Heart left ventricle (tissue), 16 donors: ENCODE results near the gene NPHP4. TPM values are rescaled to one million over a fixed set of nuclear protein-coding genes. Genes with fewer than 3 reads are reported as not detected.

Source experiments
- ATAC-seq, 4 donors: fragments of 200-7000 bp; cut with Tn5 transposase; one replicate each; pipeline ENCODE4 v1.9.1; 2020 to 2022; ENCODE audit warnings: moderate library complexity in 4 of 4, mild to moderate bottlenecking in 3 of 4, moderate number of reproducible peaks in 1 of 4
- DNase-seq, 5 donors: peaks; one replicate each; pipeline ENCODE4 v3.0.0-alpha.2; 2020
- H3K27ac ChIP-seq, 12 donors: fragments of 200-600 bp; sonication (generic) in 4 of 12; one replicate each; pipeline versions ENCODE4 v1.5.0 to v1.8.0; 2016 to 2022; ENCODE audit warnings: mild to moderate bottlenecking in 2 of 12
- H3K27me3 ChIP-seq, 9 donors: fragments of 200-600 bp; sonication (generic) in 2 of 9; one replicate each; pipeline versions ENCODE4 v1.5.1 to v1.8.0; 2016 to 2022; ENCODE audit warnings: mild to moderate bottlenecking in 3 of 9
- H3K36me3 ChIP-seq, 9 donors: fragments of 200-600 bp; sonication (generic) in 2 of 9; one replicate each; pipeline versions ENCODE4 v1.5.0 to v1.8.0; 2018 to 2022; ENCODE audit warnings: mild to moderate bottlenecking in 2 of 9
- H3K4me1 ChIP-seq, 12 donors: fragments of 200-600 bp; sonication (generic) in 4 of 12; one replicate each; pipeline versions ENCODE4 v1.5.0 to v1.8.0; 2016 to 2022; ENCODE audit warnings: mild to moderate bottlenecking in 3 of 12
- H3K4me3 ChIP-seq, 12 donors: fragments of 200-600 bp; sonication (generic) in 4 of 12; one replicate each; pipeline versions ENCODE4 v1.5.0 to v1.8.0; 2017 to 2022; ENCODE audit warnings: mild to moderate bottlenecking in 9 of 12, moderate library complexity in 4 of 12
- H3K9me3 ChIP-seq, 12 donors: fragments of 200-600 bp; sonication (generic) in 4 of 12; one replicate each; pipeline versions ENCODE4 v1.5.0 to v1.8.0; 2016 to 2022; ENCODE audit warnings: mild to moderate bottlenecking in 1 of 12
- POLR2A ChIP-seq, 2 donors: fragments of 450-650 bp; IDR thresholded peaks; one replicate each; pipeline ENCODE4 v1.6.1; 2017; ENCODE audit warnings: antibody characterized with exemption in 2 of 2, mild to moderate bottlenecking in 2 of 2, moderate library complexity in 2 of 2
- whole genome bisulfite sequencing, 4 donors: extraction: QIAGEN DNeasy Blood & Tissue Kit in 2 of 4; methylation state at CpG; one replicate each; pipeline versions ENCODE4 v1.1.5 to v1.1.7; 2013 to 2018; 5-methylcytosine and 5-hydroxymethylcytosine counted together
- intact Hi-C, 10 donors: fragments of 100-400 bp; cut with DNase I; formaldehyde crosslinking; loops; one replicate each; pipeline versions ENCODE4 v1.11.1 to v1.14.2; 2022
- polyA plus RNA-seq, 2 donors: library from polyadenylated mRNA; stranded (reverse); fragments of 200-250 nt; gene quantifications; one replicate each; pipeline ENCODE4 v1.2.3, GENCODE V29; 2013
- total RNA-seq, 9 donors: library from RNA; depleted of rRNA in 2 of 9; stranded (reverse); fragments of >200 nt in 2 of 9; fragmentation: NEBNext Ultra II Directional in 3 of 9; extraction: Animal tissue kit (Norgen Biotek cat#: 25700) in 3 of 9; gene quantifications; one replicate each; pipeline versions ENCODE4 v1.1.0 to v1.2.4, GENCODE V29; 2016 to 2023
- TF ChIP-seq, protein P1 (sequence below), 12 donors: fragments of 200-600 bp; sonication (generic) in 4 of 12; IDR thresholded peaks; one replicate each; pipeline versions ENCODE4 v1.5.0 to v1.8.0; 2018 to 2022; ENCODE audit warnings: antibody characterized with exemption in 12 of 12, mild to moderate bottlenecking in 5 of 12
- donor health status: ischemic (EF 13 %, LVEDD 7.1; RV severe dilation, severe dysfunction).
- donor health status: healthy with polysubstance abuse.
- donor health status: DM: no; HTN: yes; CAD: no.
- donor health status: DM: no; HTN: no; CAD: no.
- donor health status: ischemic (EF 25% LVEDD 6.9; RV normal size, moderate dysfunction).
- donor health status: ischemic (EF 25% LVEDD 5.7; RV mildly dilated, moderate dysfunction).
- donor health status: healthy.
- donor health status: DM: yes; HTN: yes; CAD: no.
- donor health status: ischemic (EF 35%, LVEDD 5.7; RV mildly dilated, moderate dysfunction).
- donor health status: nonischemic (EF 11% LVEDD 7.7; RV severe dilation, severe dysfunction).
- donor health status: DM: yes; HTN: yes; CAD: no.
- donor health status: PGD.
- donor health status: ischemic (EF 29% LVEDD 5.4; RV normal size, mild dysfunction).
- donor health status: nonischemic (EF 23%, LVEDD 6.1; RV moderate dilation, normal function).

The NPHP4 gene
- total and polyA plus RNA-seq, 11 donors: 2.1 to 6.3 (median 3.1) TPM

DNA sequence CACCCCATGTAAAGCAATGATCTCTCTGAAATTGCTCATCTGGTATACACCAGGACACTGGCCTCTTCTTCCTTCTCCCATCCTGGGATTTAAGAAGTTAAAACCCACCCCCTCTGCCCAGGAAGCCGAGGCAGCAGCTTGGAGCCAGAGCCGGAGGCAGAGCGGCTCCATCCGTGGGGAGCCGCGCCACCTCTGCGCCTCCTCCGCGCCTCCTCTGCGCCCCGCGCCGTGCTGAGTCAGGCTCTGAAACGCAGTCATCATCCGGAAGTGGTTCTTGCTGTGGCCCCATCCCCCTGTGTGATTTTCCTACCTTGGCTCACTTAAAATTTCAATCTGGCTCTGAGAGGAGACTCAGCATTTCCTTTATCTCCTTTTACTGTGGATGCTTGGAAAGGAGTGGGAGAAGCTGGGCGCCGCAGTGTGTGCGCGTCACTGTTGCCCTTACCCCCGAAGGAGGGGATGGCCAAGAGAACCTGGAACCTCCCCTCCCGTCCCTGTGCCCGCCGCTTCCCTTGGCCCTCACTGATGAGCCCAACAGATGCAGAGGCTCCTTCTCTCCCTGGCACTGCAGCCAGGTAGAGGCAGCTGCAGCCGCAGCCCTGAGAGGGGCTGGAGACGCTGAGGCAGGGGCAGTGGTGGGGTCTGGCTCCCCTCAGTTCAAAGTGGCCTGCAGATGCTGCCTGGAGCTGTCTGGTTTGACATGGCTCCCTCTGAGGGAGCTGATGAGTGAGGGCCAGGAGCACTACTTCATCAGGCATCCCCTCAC is 15.3 kb upstream of the NPHP4 start:
- Histone ChIP-seq H3K27ac (peak overlapping the region in 10 of 12 donors; percentile 35 to 77 (median 66)), H3K4me1 (peaks cover 0 to 21% (median 7%) of the 10 kb centered on the region in 12 donors), H3K27me3 (no peaks in the 10 kb centered on the region), H3K36me3 (no peaks in the 10 kb centered on the region), H3K9me3 (no peaks in the 10 kb centered on the region), H3K4me3 (no peak overlapping the region)
- 51 to 69% (median 57%) methylated on average over 21 to 25 of the region's 25 CpGs for WGBS, 4 donors
- TF ChIP-seq, protein P1, sequence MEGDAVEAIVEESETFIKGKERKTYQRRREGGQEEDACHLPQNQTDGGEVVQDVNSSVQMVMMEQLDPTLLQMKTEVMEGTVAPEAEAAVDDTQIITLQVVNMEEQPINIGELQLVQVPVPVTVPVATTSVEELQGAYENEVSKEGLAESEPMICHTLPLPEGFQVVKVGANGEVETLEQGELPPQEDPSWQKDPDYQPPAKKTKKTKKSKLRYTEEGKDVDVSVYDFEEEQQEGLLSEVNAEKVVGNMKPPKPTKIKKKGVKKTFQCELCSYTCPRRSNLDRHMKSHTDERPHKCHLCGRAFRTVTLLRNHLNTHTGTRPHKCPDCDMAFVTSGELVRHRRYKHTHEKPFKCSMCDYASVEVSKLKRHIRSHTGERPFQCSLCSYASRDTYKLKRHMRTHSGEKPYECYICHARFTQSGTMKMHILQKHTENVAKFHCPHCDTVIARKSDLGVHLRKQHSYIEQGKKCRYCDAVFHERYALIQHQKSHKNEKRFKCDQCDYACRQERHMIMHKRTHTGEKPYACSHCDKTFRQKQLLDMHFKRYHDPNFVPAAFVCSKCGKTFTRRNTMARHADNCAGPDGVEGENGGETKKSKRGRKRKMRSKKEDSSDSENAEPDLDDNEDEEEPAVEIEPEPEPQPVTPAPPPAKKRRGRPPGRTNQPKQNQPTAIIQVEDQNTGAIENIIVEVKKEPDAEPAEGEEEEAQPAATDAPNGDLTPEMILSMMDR (IDR thresholded peaks at IDR 0.05): no peak
- TF ChIP-seq POLR2A (IDR thresholded peaks at IDR 0.05): no peak
- no peak for ATAC-seq
- intact Hi-C loops: no loop called here
- DNase-seq: peak in 2 of 5 donors; percentile 22 to 55

DNA sequence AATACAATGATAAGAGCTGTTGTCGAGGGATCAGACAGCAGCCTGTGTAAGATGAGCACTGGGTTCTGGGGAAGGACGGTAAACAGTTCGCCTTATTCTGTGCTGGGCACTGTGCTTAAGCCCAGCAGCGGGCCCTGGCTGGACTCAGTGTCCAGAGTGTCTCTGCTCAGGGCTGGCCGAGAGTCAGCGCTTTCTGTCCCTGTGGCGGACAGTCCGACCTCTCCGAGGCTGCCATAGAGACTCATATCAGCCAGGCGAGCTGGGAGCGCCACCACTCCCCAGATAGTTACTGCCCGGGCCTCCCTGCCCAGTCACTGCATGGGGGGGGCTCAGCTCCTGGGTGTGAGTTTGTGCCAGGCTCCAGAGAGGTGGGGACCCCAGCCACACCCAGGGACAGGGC is 14.7 kb upstream of the NPHP4 start:
- intact Hi-C loops: no loop called here
- peak; percentile 48 to 60 (median 54) for ATAC-seq
- Histone ChIP-seq H3K27me3 (no peaks in the 10 kb centered on the region), H3K4me1 (peaks cover 0 to 27% (median 10%) of the 10 kb centered on the region in 12 donors), H3K4me3 (no peak overlapping the region), H3K9me3 (no peaks in the 10 kb centered on the region), H3K27ac (peak overlapping the region in 10 of 12 donors; percentile 35 to 77 (median 66)), H3K36me3 (no peaks in the 10 kb centered on the region)
- peak in 3 of 5 donors; percentile 70 to 74 (median 72) for DNase-seq
- TF ChIP-seq, protein P1 (IDR thresholded peaks at IDR 0.05): no peak
- WGBS, 4 donors: 28 to 80% (median 38%) methylated on average over 3 to 12 of the region's 12 CpGs

DNA sequence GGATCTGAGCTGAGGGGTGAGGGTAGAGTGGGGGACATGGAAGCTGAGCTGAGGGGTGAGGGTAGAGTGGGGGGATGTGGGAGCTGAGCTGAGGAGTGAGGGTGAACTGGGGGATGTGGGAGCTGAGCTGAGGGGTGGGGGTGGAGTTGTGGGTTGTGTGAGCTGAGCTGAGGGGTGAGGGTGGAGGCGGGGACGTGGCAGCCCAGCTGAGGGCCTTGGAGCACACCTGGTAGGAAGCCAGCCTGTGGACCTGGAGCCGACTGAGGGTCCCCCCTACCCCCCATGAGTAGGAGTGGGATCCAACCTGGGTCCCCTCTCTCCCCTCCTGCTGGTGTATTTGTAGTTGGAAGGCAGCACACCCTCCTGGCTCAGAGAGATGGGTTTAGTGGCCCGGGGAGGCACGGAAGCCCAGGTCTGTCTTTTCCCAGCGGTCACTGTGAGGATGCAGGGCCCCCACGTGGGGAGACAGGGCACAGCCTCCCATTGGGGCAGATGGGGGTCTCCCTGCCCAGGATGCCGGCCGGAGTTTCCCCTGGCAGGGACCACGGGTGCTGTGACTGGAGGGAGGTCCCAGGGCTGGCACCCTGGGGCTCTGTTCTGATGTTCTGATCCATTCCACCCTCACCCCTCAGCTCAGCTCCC is 13.2 kb upstream of the NPHP4 start:
- no peaks in the 10 kb centered on the region for H3K27me3 ChIP-seq
- 81 to 82% (median 81%) methylated on average over 10 of the region's 10 CpGs for WGBS, 4 donors

More for the DNA sequence above, 13.2 kb upstream of the NPHP4 start:
- DNase-seq: peak in 3 of 5 donors; percentile 17 to 56 (median 23)
- H3K27ac ChIP-seq: peak overlapping the region in 1 of 12 donors; percentile 68
- H3K4me3 ChIP-seq: no peak overlapping the region
- H3K36me3 ChIP-seq: no peaks in the 10 kb centered on the region
- H3K9me3 ChIP-seq: no peaks in the 10 kb centered on the region
- TF ChIP-seq, protein P1 (IDR thresholded peaks at IDR 0.05): no peak
- no peak for TF ChIP-seq POLR2A (IDR thresholded peaks at IDR 0.05)
- H3K4me1 ChIP-seq: peaks cover 0 to 30% (median 12%) of the 10 kb centered on the region in 12 donors
- intact Hi-C loops: no loop called here
- no peak for ATAC-seq
